Stimulated activated CD4-positive, alpha-beta T cell treated with anti-CD3 and anti-CD28 coated beads, Interleukin-1b, Interleukin-23, amount 100 ng/mL, for 24 hours (primary cell): ENCODE measurements around the gene CD2AP.

Experiments used
- DNase-seq, 4 experiments: peaks; one replicate each; pipeline ENCODE4 v3.0.0-alpha.2; 2020; ENCODE audit warnings: low read depth in 4 of 4, low spot score in 1 of 4

CD2AP gene

GRCh38 chr6:47671777-47672176 is 194.2 kb downstream of the CD2AP start:
- no peak for DNase-seq

DNA sequence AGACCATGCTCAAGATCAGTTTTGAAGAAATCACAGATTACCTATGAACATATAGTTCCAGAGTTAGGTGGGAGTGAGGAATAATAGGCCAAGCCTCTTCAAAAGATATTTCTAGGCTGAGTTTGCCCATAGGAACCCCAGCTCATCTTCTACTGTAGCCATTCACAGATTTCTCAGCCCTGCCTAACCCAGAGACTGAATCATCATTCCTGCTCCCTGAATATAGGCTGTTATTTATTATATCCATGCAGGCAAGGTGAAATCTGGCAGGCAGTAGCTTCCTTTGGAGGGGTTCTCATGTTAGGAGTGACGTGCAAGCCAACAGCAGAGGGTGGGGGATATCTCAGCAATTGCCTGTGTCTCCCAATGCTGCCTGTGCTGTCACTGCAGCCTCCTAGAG is 195.2 kb downstream of the CD2AP start:
- no peak for DNase-seq

DNA sequence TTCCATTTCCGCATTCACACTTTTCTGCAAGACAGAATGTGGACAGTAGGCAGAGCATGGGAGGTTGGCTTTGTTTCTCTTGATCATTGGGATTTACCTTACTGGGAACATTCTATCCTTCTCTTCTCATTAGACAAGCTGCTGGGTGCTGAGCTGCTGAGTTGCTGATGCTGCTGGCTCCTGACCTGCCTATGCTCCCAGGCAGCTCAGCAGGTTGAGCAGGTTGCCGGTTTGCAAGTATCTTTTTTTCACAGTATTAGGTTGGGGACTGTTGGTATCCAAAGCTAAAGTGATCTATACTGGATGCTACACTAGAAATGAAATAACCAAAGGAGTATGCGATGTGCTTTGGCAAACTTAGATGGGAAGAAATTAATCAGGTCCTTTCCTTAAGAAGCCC is 197.1 kb downstream of the CD2AP start:
- no peak for DNase-seq
